H9 (cell line): Measurements from ENCODE around the gene NRXN3. TPM values are rescaled to one million over a fixed set of nuclear protein-coding genes. Genes with fewer than 3 reads are reported as not detected.

ENCODE experiments used
- DNase-seq: peaks from one replicate; pipeline ENCODE4 v3.0.0-alpha.2; 2017
- H2AFZ ChIP-seq: one replicate; pipeline ENCODE4 v1.6.1; 2013; ENCODE audit warnings: mild to moderate bottlenecking, low read length, control low read depth, moderate library complexity
- H2AK5ac ChIP-seq: 2 replicates; pipeline ENCODE4 v1.6.1; 2013; ENCODE audit warnings: low read length, control low read depth, mixed read lengths; ENCODE audit not compliant: insufficient read length
- H2BK120ac ChIP-seq: one replicate; pipeline ENCODE4 v1.6.1; 2013; ENCODE audit warnings: low read depth, mild to moderate bottlenecking, low read length, control low read depth, inconsistent platforms; ENCODE audit not compliant: poor library complexity, severe bottlenecking
- H2BK12ac ChIP-seq: 2 replicates; pipeline ENCODE4 v1.6.1; 2013; ENCODE audit warnings: low read length, control low read depth, mixed read lengths, low read depth; ENCODE audit not compliant: insufficient read length
- H2BK15ac ChIP-seq: 2 replicates; pipeline ENCODE4 v1.6.1; 2013; ENCODE audit warnings: low read depth, low read length, control low read depth
- H2BK20ac ChIP-seq: one replicate; pipeline ENCODE4 v1.6.1; 2013; ENCODE audit warnings: low read depth, mild to moderate bottlenecking, low read length, control low read depth, inconsistent platforms; ENCODE audit not compliant: poor library complexity, severe bottlenecking
- H2BK5ac ChIP-seq: 2 replicates; pipeline ENCODE4 v1.6.1; 2013; ENCODE audit warnings: low read length, control low read depth, mixed read lengths; ENCODE audit not compliant: insufficient read length
- H3K14ac ChIP-seq: 2 replicates; pipeline ENCODE4 v1.6.1; 2013; ENCODE audit warnings: low read length, control low read depth; ENCODE audit not compliant: insufficient read depth
- H3K18ac ChIP-seq: 2 replicates; pipeline ENCODE4 v1.6.1; 2013; ENCODE audit warnings: low read depth, mild to moderate bottlenecking, mixed read lengths, low read length, control low read depth; ENCODE audit not compliant: insufficient read length
- H3K23ac ChIP-seq: 2 replicates; pipeline ENCODE4 v1.6.1; 2013; ENCODE audit warnings: low read length, control low read depth, mixed read lengths, low read depth; ENCODE audit not compliant: insufficient read length
- H3K23me2 ChIP-seq: 2 replicates; pipeline ENCODE4 v1.6.1; 2013; ENCODE audit warnings: low read depth, mild to moderate bottlenecking, mixed read lengths, low read length, control low read depth; ENCODE audit not compliant: insufficient read length, poor library complexity, severe bottlenecking
- H3K27ac ChIP-seq: 2 replicates; pipeline ENCODE4 v1.5.1; 2013; ENCODE audit warnings: low read length, control low read depth, mixed read lengths, low read depth; ENCODE audit not compliant: insufficient read length
- H3K27me3 ChIP-seq: 2 replicates; pipeline ENCODE4 v1.6.1; 2013; ENCODE audit warnings: low read length, control low read depth, inconsistent platforms; ENCODE audit not compliant: insufficient read depth
- H3K4ac ChIP-seq: 2 replicates; pipeline ENCODE4 v1.6.1; 2013; ENCODE audit warnings: low read depth, mild to moderate bottlenecking, control low read depth, inconsistent platforms, low read length, moderate library complexity
- H3K4me1 ChIP-seq: 2 replicates; pipeline ENCODE4 v1.6.1; 2013; ENCODE audit warnings: low read length, control low read depth, inconsistent platforms; ENCODE audit not compliant: insufficient read depth
- H3K4me2 ChIP-seq: 2 replicates; pipeline ENCODE4 v1.6.1; 2013; ENCODE audit warnings: low read length, control low read depth, mixed read lengths; ENCODE audit not compliant: insufficient read length, insufficient read depth
- H3K56ac ChIP-seq: 2 replicates; pipeline ENCODE4 v1.6.1; 2013; ENCODE audit warnings: low read depth, mild to moderate bottlenecking, mixed read lengths, low read length, control low read depth; ENCODE audit not compliant: insufficient read length
- H3K79me1 ChIP-seq: 2 replicates; pipeline ENCODE4 v1.6.1; 2013; ENCODE audit warnings: low read depth, mild to moderate bottlenecking, moderate library complexity, low read length, control low read depth, inconsistent platforms; ENCODE audit not compliant: insufficient read depth, poor library complexity, severe bottlenecking
- H3K79me2 ChIP-seq: 2 replicates; pipeline ENCODE4 v1.6.1; 2013; ENCODE audit warnings: low read length, control low read depth, inconsistent platforms; ENCODE audit not compliant: insufficient read depth
- H3K9ac ChIP-seq: 2 replicates; pipeline ENCODE4 v1.6.1; 2013; ENCODE audit warnings: low read length, control low read depth, mixed read lengths; ENCODE audit not compliant: insufficient read length; ENCODE audit errors: extremely low read depth
- H3K9me3 ChIP-seq: one replicate; pipeline ENCODE4 v1.6.1; 2013; ENCODE audit warnings: low read depth, low read length, inconsistent platforms; ENCODE audit not compliant: control insufficient read depth
- H3T11ph ChIP-seq: one replicate; pipeline ENCODE4 v1.6.1; 2013; ENCODE audit warnings: mild to moderate bottlenecking, low read length, control low read depth, inconsistent platforms
- H4K20me1 ChIP-seq: one replicate; pipeline ENCODE4 v1.6.1; 2013; ENCODE audit not compliant: control insufficient read depth, insufficient read length, insufficient read depth
- H4K5ac ChIP-seq: 2 replicates; pipeline ENCODE4 v1.6.1; 2013; ENCODE audit warnings: low read depth, mild to moderate bottlenecking, mixed read lengths, low read length, control low read depth; ENCODE audit not compliant: insufficient read length
- H4K8ac ChIP-seq: replicated peaks from 2 replicates; pipeline ENCODE4 v1.6.1; 2013; ENCODE audit warnings: low read length, control low read depth, mixed read lengths, low read depth; ENCODE audit not compliant: insufficient read length
- H4K91ac ChIP-seq: 2 replicates; pipeline ENCODE4 v1.6.1; 2013; ENCODE audit warnings: low read depth, mild to moderate bottlenecking, moderate library complexity, mixed read lengths, low read length, control low read depth; ENCODE audit not compliant: insufficient read length
- H3K27ac Mint-ChIP-seq, 3 experiments: 2 replicates in 2 of 3; 3 replicates in 1 of 3; pipeline ENCODE4 v1.8.0; 2020 to 2021; ENCODE audit warnings: mixed read lengths in 3 of 3, mild to moderate bottlenecking in 1 of 3, moderate library complexity in 1 of 3
- H3K27me3 Mint-ChIP-seq: 2 replicates; pipeline ENCODE4 v1.8.0; 2021; ENCODE audit warnings: low read depth, mild to moderate bottlenecking, moderate library complexity, mixed read lengths
- H3K36me3 Mint-ChIP-seq, 3 experiments: 2 replicates in 2 of 3; 3 replicates in 1 of 3; pipeline ENCODE4 v1.8.0; 2020 to 2021; ENCODE audit warnings: low read depth in 3 of 3, mixed read lengths in 3 of 3; ENCODE audit not compliant: insufficient read depth in 1 of 3
- H3K4me1 Mint-ChIP-seq, 2 experiments: 2 replicates each; pipeline ENCODE4 v1.8.0; 2020; ENCODE audit warnings: mixed read lengths in 2 of 2
- H3K4me3 Mint-ChIP-seq, 2 experiments: 2 replicates in 1 of 2; 3 replicates in 1 of 2; pipeline ENCODE4 v1.8.0; 2020 to 2021; ENCODE audit warnings: mild to moderate bottlenecking in 2 of 2, mixed read lengths in 2 of 2, moderate library complexity in 1 of 2
- H3K9me3 Mint-ChIP-seq, 2 experiments: 2 replicates in 1 of 2; 3 replicates in 1 of 2; pipeline ENCODE4 v1.8.0; 2020; ENCODE audit warnings: mild to moderate bottlenecking in 2 of 2, mixed read lengths in 2 of 2, moderate library complexity in 1 of 2
- CTCF ChIP-seq: fragments of 200-600 bp; sonication (generic); conservative IDR thresholded peaks from 3 replicates; pipeline ENCODE4 v1.8.0; 2021; ENCODE audit warnings: antibody characterized with exemption, mild to moderate bottlenecking
- WGBS: extraction: QIAGEN DNeasy Blood & Tissue Kit; methylation state at CpG from one replicate; pipeline ENCODE4 v1.1.7; 2013; ENCODE audit warnings: missing lambda C conversion rate, low lambda C conversion rate, mixed read lengths; ENCODE audit not compliant: insufficient read length; ENCODE audit errors: extremely low coverage; 5-methylcytosine and 5-hydroxymethylcytosine counted together
- total RNA-seq: library from RNA; stranded (reverse); gene quantifications from 2 replicates; pipeline ENCODE4 v1.2.1, GENCODE V29; 2021

NRXN3 gene
- total RNA-seq, 1 experiment from 2014 or later: 1.8 TPM

- no peak overlapping the region for H3K18ac ChIP-seq
- no peak overlapping the region for H3K14ac ChIP-seq
- H3K4me1 ChIP-seq: no peaks in the 10 kb centered on the region; the same call in 1 of the 2 replicates
- no peak for TF ChIP-seq CTCF
- no peaks in the 10 kb centered on the region for H3K27me3 ChIP-seq
- no peak overlapping the region for H3K4me2 ChIP-seq
- WGBS: no CpG with 5 or more reads among the region's 3 CpGs
- Mint-ChIP-seq H3K27ac (no peak overlapping the region), H3K4me1 (peaks cover 0 to 5% of the 10 kb centered on the region in 2 experiments; a peak in 1 of 4 replicates), H3K4me3 (no peak overlapping the region), H3K27me3 (no peaks in the 10 kb centered on the region; the same call in 1 of the 2 replicates), H3K9me3 (no peaks in the 10 kb centered on the region), H3K36me3 (no peaks in the 10 kb centered on the region)
- no peak overlapping the region for H2BK5ac ChIP-seq
- H3K56ac ChIP-seq: no peak overlapping the region
- no peak overlapping the region for H3K9ac ChIP-seq
- H2BK20ac ChIP-seq: no peak overlapping the region
- no peak overlapping the region for H2BK120ac ChIP-seq
- no peak overlapping the region for H3K27ac ChIP-seq
- H4K20me1 ChIP-seq: no peaks in the 10 kb centered on the region
- H3K23ac ChIP-seq: no peak overlapping the region
- H2BK12ac ChIP-seq: no peak overlapping the region
- no peaks in the 10 kb centered on the region for H3K79me2 ChIP-seq
- no peak overlapping the region for H4K91ac ChIP-seq
- no peak overlapping the region for H2AFZ ChIP-seq
- no peak overlapping the region for H2BK15ac ChIP-seq
- H4K8ac ChIP-seq: no peak overlapping the region
- no peak overlapping the region for H4K5ac ChIP-seq
- no peak overlapping the region for H3K4ac ChIP-seq
- no peak for DNase-seq
- H2AK5ac ChIP-seq: no peak overlapping the region
- H3K79me1 ChIP-seq: no peaks in the 10 kb centered on the region
- H3K9me3 ChIP-seq: no peaks in the 10 kb centered on the region
- no peak overlapping the region for H3T11ph ChIP-seq
- no peaks in the 10 kb centered on the region for H3K23me2 ChIP-seq
Measured at GRCh38 chr14:79325557-79325956, 1155.4 kb downstream of the NRXN3 start.
